Measurements from ENCODE around the gene C1QTNF9. TPM values are rescaled to one million over a fixed set of nuclear protein-coding genes. Genes with fewer than 3 reads are reported as not detected.
"Not testable (repeated sequence)": the region's sequence is repeated elsewhere in the genome, so short reads cannot be mapped to it uniquely, and the experiment has no call there.

C1QTNF9 gene
- total RNA-seq, 1 donor from 2014 or later = not detected

DNA sequence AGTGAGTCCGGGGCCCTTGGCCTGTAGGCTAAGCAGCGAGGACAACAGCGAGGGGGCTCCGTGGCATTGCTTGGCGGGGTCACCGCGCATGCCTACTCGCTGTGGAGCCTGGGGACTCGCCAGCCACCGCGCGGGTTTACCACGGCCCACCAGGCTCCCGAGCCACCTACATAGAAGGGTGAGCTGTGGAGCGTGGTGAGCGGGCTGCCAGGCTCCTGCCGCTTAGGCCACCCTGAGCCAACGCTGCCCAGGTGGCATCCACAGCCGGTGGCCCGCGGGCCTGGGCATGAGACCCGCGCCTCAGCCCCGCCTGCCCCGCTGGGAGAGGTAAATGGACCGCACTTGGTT lies 31.2 kb downstream of the C1QTNF9 start:
- TF ChIP-seq EZH2 (IDR thresholded peaks at IDR 0.05) = no peak
- TF ChIP-seq, protein P1, sequence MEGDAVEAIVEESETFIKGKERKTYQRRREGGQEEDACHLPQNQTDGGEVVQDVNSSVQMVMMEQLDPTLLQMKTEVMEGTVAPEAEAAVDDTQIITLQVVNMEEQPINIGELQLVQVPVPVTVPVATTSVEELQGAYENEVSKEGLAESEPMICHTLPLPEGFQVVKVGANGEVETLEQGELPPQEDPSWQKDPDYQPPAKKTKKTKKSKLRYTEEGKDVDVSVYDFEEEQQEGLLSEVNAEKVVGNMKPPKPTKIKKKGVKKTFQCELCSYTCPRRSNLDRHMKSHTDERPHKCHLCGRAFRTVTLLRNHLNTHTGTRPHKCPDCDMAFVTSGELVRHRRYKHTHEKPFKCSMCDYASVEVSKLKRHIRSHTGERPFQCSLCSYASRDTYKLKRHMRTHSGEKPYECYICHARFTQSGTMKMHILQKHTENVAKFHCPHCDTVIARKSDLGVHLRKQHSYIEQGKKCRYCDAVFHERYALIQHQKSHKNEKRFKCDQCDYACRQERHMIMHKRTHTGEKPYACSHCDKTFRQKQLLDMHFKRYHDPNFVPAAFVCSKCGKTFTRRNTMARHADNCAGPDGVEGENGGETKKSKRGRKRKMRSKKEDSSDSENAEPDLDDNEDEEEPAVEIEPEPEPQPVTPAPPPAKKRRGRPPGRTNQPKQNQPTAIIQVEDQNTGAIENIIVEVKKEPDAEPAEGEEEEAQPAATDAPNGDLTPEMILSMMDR (IDR thresholded peaks at IDR 0.05) = no peak
- no peak for TF ChIP-seq EZH2phosphoT487 (IDR thresholded peaks at IDR 0.05)
- Mint-ChIP-seq H3K27me3 (ENCODE audit: insufficient read depth, low read depth) (peaks cover 8% of the 10 kb centered on the region), H3K36me3 (no peaks in the 10 kb centered on the region), H3K9me3 (peaks cover 7% of the 10 kb centered on the region), H3K27ac (no peak overlapping the region), H3K4me3 (no peak overlapping the region), H3K4me1 (no peaks in the 10 kb centered on the region)
- no peaks in the 10 kb centered on the region for H3F3A ChIP-seq (ENCODE audit: low read depth)
- H3K27me3 ChIP-seq = no peaks in the 10 kb centered on the region
- no peak overlapping the region for H3K9ac ChIP-seq
- no peak overlapping the region for H3K4me2 ChIP-seq
- H3K4me3 ChIP-seq = no peak overlapping the region
- no peaks in the 10 kb centered on the region for H4K20me1 ChIP-seq (ENCODE audit: low read depth)
- H3K79me2 ChIP-seq (ENCODE audit: low read depth) = no peaks in the 10 kb centered on the region
- DNase-seq (ENCODE audit: low spot score) = no peak
- H3K36me3 ChIP-seq = no peaks in the 10 kb centered on the region
- no peak overlapping the region for H2AFZ ChIP-seq (replicated peaks)
- H3K4me1 ChIP-seq = no peaks in the 10 kb centered on the region
- H3K9me3 ChIP-seq (ENCODE audit: low read depth) = no peaks in the 10 kb centered on the region
- no peak overlapping the region for H3K27ac ChIP-seq

DNA sequence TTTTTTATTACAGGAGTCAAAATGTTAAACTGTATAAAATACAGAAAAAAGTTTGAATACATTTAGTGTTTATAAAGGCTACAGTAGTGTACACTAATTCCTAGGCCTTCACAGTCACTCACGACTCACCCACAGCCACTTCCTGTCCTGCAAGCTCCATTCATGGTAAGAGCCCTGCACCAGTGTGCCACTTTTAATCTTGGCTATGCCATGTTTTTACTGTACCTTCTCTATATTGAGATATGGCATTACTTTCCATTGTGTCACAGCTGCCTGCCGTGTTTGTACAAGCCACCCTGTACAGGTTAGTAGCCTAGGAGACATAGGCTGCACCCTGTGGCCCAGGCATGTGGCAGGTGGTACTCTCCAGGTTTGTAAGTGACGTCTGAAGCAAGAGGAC lies 32.1 kb downstream of the C1QTNF9 start:
- H2AFZ ChIP-seq (replicated peaks) = no peak overlapping the region
- Mint-ChIP-seq H3K27ac (no peak overlapping the region), H3K27me3 (ENCODE audit: insufficient read depth, low read depth) (peaks cover 4% of the 10 kb centered on the region), H3K4me3 (no peak overlapping the region), H3K9me3 (peaks cover 5% of the 10 kb centered on the region), H3K36me3 (no peaks in the 10 kb centered on the region), H3K4me1 (no peaks in the 10 kb centered on the region)
- H3K4me2 ChIP-seq = no peak overlapping the region
- no peaks in the 10 kb centered on the region for H3K9me3 ChIP-seq (ENCODE audit: low read depth)
- no peaks in the 10 kb centered on the region for H4K20me1 ChIP-seq (ENCODE audit: low read depth)
- H3K27ac ChIP-seq = no peak overlapping the region
- H3K36me3 ChIP-seq = no peaks in the 10 kb centered on the region
- H3K4me3 ChIP-seq = no peak overlapping the region
- no peaks in the 10 kb centered on the region for H3K27me3 ChIP-seq
- H3K79me2 ChIP-seq (ENCODE audit: low read depth) = no peaks in the 10 kb centered on the region
- no peak for DNase-seq (ENCODE audit: low spot score)
- no peak for TF ChIP-seq EZH2phosphoT487 (IDR thresholded peaks at IDR 0.05)
- TF ChIP-seq EZH2 (IDR thresholded peaks at IDR 0.05) = no peak
- TF ChIP-seq, protein P1 (IDR thresholded peaks at IDR 0.05) = no peak
- H3K4me1 ChIP-seq = no peaks in the 10 kb centered on the region
- H3F3A ChIP-seq (ENCODE audit: low read depth) = no peaks in the 10 kb centered on the region
- no peak overlapping the region for H3K9ac ChIP-seq

DNA sequence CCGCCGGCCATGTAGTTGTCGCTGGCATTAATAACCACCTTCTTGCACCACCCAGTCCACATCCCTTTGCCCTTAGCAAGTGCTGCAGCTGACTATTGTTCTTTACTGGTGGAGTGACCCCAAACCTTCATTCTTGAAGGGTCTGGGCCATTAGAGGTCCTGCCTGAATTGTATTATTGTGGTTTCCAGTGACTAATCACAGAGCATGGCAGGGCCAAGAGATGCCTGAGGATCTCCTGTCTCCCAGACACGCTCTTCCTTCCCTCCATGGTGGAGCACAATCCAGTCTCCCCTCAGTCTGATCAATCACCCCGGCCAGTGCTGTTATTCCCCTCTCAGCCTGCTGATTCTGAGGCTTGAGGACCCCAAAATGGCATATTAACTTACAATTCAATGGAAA lies 39.0 kb downstream of the C1QTNF9 start:
- H3K4me2 ChIP-seq = no peak overlapping the region
- DNase-seq (ENCODE audit: low spot score) = no peak
- no peak overlapping the region for H3K27ac ChIP-seq
- Mint-ChIP-seq H3K27me3 (ENCODE audit: insufficient read depth, low read depth) (no peaks in the 10 kb centered on the region), H3K36me3 (no peaks in the 10 kb centered on the region), H3K27ac (no peak overlapping the region), H3K4me1 (no peaks in the 10 kb centered on the region), H3K4me3 (no peak overlapping the region), H3K9me3 (no peaks in the 10 kb centered on the region)
- no peaks in the 10 kb centered on the region for H3K36me3 ChIP-seq
- no peak overlapping the region for H3K4me3 ChIP-seq
- no peaks in the 10 kb centered on the region for H3K4me1 ChIP-seq
- no peak for TF ChIP-seq EZH2 (IDR thresholded peaks at IDR 0.05)
- no peaks in the 10 kb centered on the region for H3K27me3 ChIP-seq
- H4K20me1 ChIP-seq (ENCODE audit: low read depth) = no peaks in the 10 kb centered on the region
- no peak overlapping the region for H3K9ac ChIP-seq
- H3K79me2 ChIP-seq (ENCODE audit: low read depth) = no peaks in the 10 kb centered on the region
- H3K9me3 ChIP-seq (ENCODE audit: low read depth) = no peaks in the 10 kb centered on the region
- no peak overlapping the region for H2AFZ ChIP-seq (replicated peaks)
- no peaks in the 10 kb centered on the region for H3F3A ChIP-seq (ENCODE audit: low read depth)

DNA sequence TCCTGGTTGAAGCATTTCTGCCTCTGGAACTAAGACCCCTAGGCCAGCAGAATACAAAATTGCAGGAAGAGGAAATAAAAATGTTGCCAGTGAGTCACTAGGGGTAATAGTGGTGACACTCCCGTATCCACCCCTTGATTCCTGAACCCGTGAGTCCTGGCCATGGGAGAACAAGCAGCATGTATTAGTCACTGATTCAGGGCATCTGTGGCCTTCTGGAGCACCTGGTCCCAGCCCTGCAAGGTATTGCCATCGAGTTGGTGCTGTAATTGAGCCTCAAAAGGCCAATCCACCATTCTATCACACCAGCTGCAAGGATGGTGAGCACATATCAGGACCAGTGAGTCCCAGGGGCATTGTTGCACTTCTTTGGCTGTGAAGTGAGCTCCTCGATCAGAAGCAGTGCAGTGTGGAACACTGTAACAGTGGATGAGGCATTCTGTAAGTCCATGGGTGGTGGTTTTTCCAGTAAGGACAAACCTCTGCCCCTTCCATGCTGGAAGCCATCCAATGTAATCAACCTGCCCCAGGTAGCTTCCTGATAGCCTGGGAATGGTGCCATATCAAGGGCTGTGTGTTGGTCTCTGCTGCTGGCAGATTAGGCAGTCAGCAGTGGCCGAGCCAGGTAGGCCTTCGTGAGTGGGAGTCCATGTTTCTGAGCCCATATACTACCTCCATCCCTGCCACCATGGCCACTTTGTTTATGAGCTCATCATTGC lies 39.6 kb downstream of the C1QTNF9 start:
- Histone ChIP-seq H3K9ac (no peak overlapping the region), H3K27me3 (no peaks in the 10 kb centered on the region), H3F3A (ENCODE audit: low read depth) (no peaks in the 10 kb centered on the region), H4K20me1 (ENCODE audit: low read depth) (no peaks in the 10 kb centered on the region), H3K9me3 (ENCODE audit: low read depth) (no peaks in the 10 kb centered on the region), H3K4me1 (no peaks in the 10 kb centered on the region), H3K4me3 (no peak overlapping the region), H3K4me2 (no peak overlapping the region), H3K79me2 (ENCODE audit: low read depth) (no peaks in the 10 kb centered on the region), H3K36me3 (no peaks in the 10 kb centered on the region), H3K27ac (no peak overlapping the region), H2AFZ (replicated peaks) (no peak overlapping the region)
- Mint-ChIP-seq H3K4me3 (no peak overlapping the region), H3K36me3 (no peaks in the 10 kb centered on the region), H3K9me3 (no peaks in the 10 kb centered on the region), H3K27me3 (ENCODE audit: insufficient read depth, low read depth) (no peaks in the 10 kb centered on the region), H3K4me1 (no peaks in the 10 kb centered on the region), H3K27ac (no peak overlapping the region)
- TF ChIP-seq, protein P1 (IDR thresholded peaks at IDR 0.05) = no peak
- TF ChIP-seq EZH2phosphoT487 (IDR thresholded peaks at IDR 0.05) (no peak), EZH2 (IDR thresholded peaks at IDR 0.05) (no peak)
- DNase-seq (ENCODE audit: low spot score) = no peak

DNA sequence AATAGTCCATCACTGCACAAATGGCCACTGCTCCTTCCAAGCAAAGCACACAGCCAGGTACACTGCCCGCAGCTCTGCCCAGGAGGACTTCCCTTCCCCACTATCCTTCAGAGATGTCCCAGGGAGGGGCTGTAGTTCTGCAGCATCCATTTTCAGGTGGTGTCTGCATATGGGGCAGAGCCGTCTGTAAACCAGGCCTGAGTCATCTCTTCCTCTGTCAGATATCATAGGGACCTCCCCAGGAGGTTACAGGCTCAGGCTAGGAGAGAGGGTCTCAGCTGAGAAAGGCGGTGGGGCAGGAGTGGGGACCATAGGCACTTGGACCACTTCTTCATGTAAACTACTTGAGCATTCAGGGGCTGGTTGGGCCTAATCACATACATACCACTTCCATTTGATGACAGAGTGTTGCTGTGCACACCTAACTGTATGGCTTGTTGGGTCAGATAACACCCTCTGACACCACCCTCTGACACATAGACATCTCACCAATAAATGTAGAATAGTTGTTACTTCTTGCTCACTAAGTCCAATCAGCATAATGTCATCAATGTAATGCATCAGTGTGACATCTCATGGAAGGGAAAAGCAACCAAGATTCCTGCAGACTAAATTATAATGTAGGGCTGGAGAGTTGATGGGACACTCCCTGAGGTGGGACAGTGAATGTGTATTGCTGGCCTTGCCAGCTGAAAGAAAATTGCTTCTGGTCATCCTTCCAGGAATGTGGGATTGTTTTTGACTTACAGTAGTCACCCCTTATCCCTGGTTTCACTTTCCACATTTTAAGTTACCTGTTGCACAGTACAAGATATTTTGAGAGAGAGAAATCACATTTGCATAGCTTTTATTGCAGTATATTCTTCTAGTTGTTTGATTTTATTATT lies 40.6 kb downstream of the C1QTNF9 start:
- H3K36me3 ChIP-seq; H3K27ac ChIP-seq; H4K20me1 ChIP-seq (ENCODE audit: low read depth); H2AFZ ChIP-seq (replicated peaks); H3F3A ChIP-seq (ENCODE audit: low read depth); H3K27me3 Mint-ChIP-seq (ENCODE audit: insufficient read depth, low read depth); H3K79me2 ChIP-seq (ENCODE audit: low read depth); H3K9me3 ChIP-seq (ENCODE audit: low read depth); H3K4me1 Mint-ChIP-seq; H3K9ac ChIP-seq; H3K27ac Mint-ChIP-seq; H3K4me1 ChIP-seq; H3K9me3 Mint-ChIP-seq; H3K4me2 ChIP-seq; H3K27me3 ChIP-seq; H3K4me3 ChIP-seq; DNase-seq (ENCODE audit: low spot score); H3K4me3 Mint-ChIP-seq; H3K36me3 Mint-ChIP-seq: not testable (repeated sequence)
